ENCODE data around the gene NUMBL.

- no peak for TF ChIP-seq CTCF (IDR thresholded peaks at IDR 0.05)
- no peak for TF ChIP-seq EP300 (IDR thresholded peaks at IDR 0.05)
- TF ChIP-seq POLR2AphosphoS5 (IDR thresholded peaks at IDR 0.05) = no peak
- TF ChIP-seq POLR2A (IDR thresholded peaks at IDR 0.05) = no peak
Observed at GRCh38 chr19:40693896-40694295, 3.4 kb upstream of the NUMBL start.
